ENCODE measurements around the gene PIGQ.

The PIGQ gene

GRCh38 chr16:583815-584591, 14.2 kb downstream of the PIGQ start:
- no peak overlapping the region for H3K4me3 ChIP-seq (ENCODE audit: low read length)
- peaks cover 4% of the 10 kb centered on the region for H3K27me3 ChIP-seq (ENCODE audit: control insufficient read depth, insufficient read depth, low read length)
- H3K9ac ChIP-seq (ENCODE audit: low read length): no peak overlapping the region
- H3K27ac ChIP-seq (ENCODE audit: low read depth, low read length): no peak overlapping the region
- peaks cover 6% of the 10 kb centered on the region for H3K4me1 ChIP-seq (ENCODE audit: control insufficient read depth, insufficient read depth, low read length)
- H3K36me3 ChIP-seq (ENCODE audit: control insufficient read depth, insufficient read depth, low read length): no peaks in the 10 kb centered on the region

GRCh38 chr16:585351-585750, 15.6 kb downstream of the PIGQ start:
- H3K27me3 ChIP-seq (ENCODE audit: control insufficient read depth, insufficient read depth, low read length): peaks cover 4% of the 10 kb centered on the region
- H3K4me3 ChIP-seq (ENCODE audit: low read length): no peak overlapping the region
- no peaks in the 10 kb centered on the region for H3K36me3 ChIP-seq (ENCODE audit: control insufficient read depth, insufficient read depth, low read length)
- no peak overlapping the region for H3K27ac ChIP-seq (ENCODE audit: low read depth, low read length)
- H3K4me1 ChIP-seq (ENCODE audit: control insufficient read depth, insufficient read depth, low read length): peaks cover 6% of the 10 kb centered on the region
- no peak overlapping the region for H3K9ac ChIP-seq (ENCODE audit: low read length)

- no peak overlapping the region for H3K4me3 ChIP-seq (ENCODE audit: low read length)
- H3K27ac ChIP-seq (ENCODE audit: low read depth, low read length): no peak overlapping the region
- peaks cover 13% of the 10 kb centered on the region for H3K4me1 ChIP-seq (ENCODE audit: control insufficient read depth, insufficient read depth, low read length)
Observed at GRCh38 chr16:586047-586644, 16.4 kb downstream of the PIGQ start.

GRCh38 chr16:586645-587590, 17.1 kb downstream of the PIGQ start:
- Histone ChIP-seq H3K4me3 (ENCODE audit: low read length) (no peak overlapping the region), H3K4me1 (ENCODE audit: control insufficient read depth, insufficient read depth, low read length) (peaks cover 15% of the 10 kb centered on the region), H3K36me3 (ENCODE audit: control insufficient read depth, insufficient read depth, low read length) (no peaks in the 10 kb centered on the region), H3K27ac (ENCODE audit: low read depth, low read length) (no peak overlapping the region), H3K27me3 (ENCODE audit: control insufficient read depth, insufficient read depth, low read length) (peaks cover 4% of the 10 kb centered on the region), H3K9ac (ENCODE audit: low read length) (no peak overlapping the region)

More at GRCh38 chr16:586047-586644, 16.4 kb downstream of the PIGQ start:
- H3K9ac ChIP-seq (ENCODE audit: low read length): no peak overlapping the region
- peaks cover 4% of the 10 kb centered on the region for H3K27me3 ChIP-seq (ENCODE audit: control insufficient read depth, insufficient read depth, low read length)
- H3K36me3 ChIP-seq (ENCODE audit: control insufficient read depth, insufficient read depth, low read length): no peaks in the 10 kb centered on the region

- H3K27ac ChIP-seq (ENCODE audit: low read depth, low read length): peak overlapping the region; percentile 97
- H3K27me3 ChIP-seq (ENCODE audit: control insufficient read depth, insufficient read depth, low read length): peaks cover 4% of the 10 kb centered on the region
- no peaks in the 10 kb centered on the region for H3K36me3 ChIP-seq (ENCODE audit: control insufficient read depth, insufficient read depth, low read length)
- peak overlapping the region; percentile 6 for H3K9ac ChIP-seq (ENCODE audit: low read length)
- H3K4me1 ChIP-seq (ENCODE audit: control insufficient read depth, insufficient read depth, low read length): peaks cover 15% of the 10 kb centered on the region
- H3K4me3 ChIP-seq (ENCODE audit: low read length): peak overlapping the region; percentile 83
Observed at GRCh38 chr16:588639-588888, 18.8 kb downstream of the PIGQ start.

- H3K27me3 ChIP-seq (ENCODE audit: control insufficient read depth, insufficient read depth, low read length): peaks cover 4% of the 10 kb centered on the region
- peak overlapping the region; percentile 97 for H3K27ac ChIP-seq (ENCODE audit: low read depth, low read length)
- peak overlapping the region; percentile 6 for H3K9ac ChIP-seq (ENCODE audit: low read length)
- H3K36me3 ChIP-seq (ENCODE audit: control insufficient read depth, insufficient read depth, low read length): no peaks in the 10 kb centered on the region
- H3K4me3 ChIP-seq (ENCODE audit: low read length): peak overlapping the region; percentile 83
- H3K4me1 ChIP-seq (ENCODE audit: control insufficient read depth, insufficient read depth, low read length): peaks cover 15% of the 10 kb centered on the region
Observed at GRCh38 chr16:588889-589657, 19.3 kb downstream of the PIGQ start.

- Histone ChIP-seq H3K36me3 (ENCODE audit: control insufficient read depth, insufficient read depth, low read length) (peaks cover 2% of the 10 kb centered on the region), H3K4me1 (ENCODE audit: control insufficient read depth, insufficient read depth, low read length) (peaks cover 15% of the 10 kb centered on the region), H3K27ac (ENCODE audit: low read depth, low read length) (peak within 1 kb of the TSS; percentile 97), H3K9ac (ENCODE audit: low read length) (peak within 1 kb of the TSS; percentile 94), H3K4me3 (ENCODE audit: low read length) (peak within 1 kb of the TSS; percentile 90), H3K27me3 (ENCODE audit: control insufficient read depth, insufficient read depth, low read length) (peaks cover 4% of the 10 kb centered on the region)
Observed at GRCh38 chr16:589658-590187, 20.0 kb downstream of the PIGQ start, which contains the start of gene RAB40C. Gene RAB40C (plus strand): TSS chr16:590066. CDS start chr16:590292, 226 bp downstream.

GRCh38 chr16:590188-590814, 20.5 kb downstream of the PIGQ start:
- Histone ChIP-seq H3K27me3 (ENCODE audit: control insufficient read depth, insufficient read depth, low read length) (peaks cover 3% of the 10 kb centered on the region), H3K4me1 (ENCODE audit: control insufficient read depth, insufficient read depth, low read length) (peaks cover 15% of the 10 kb centered on the region), H3K27ac (ENCODE audit: low read depth, low read length) (peak overlapping the region; percentile 69)

GRCh38 chr16:590815-591200, 21.0 kb downstream of the PIGQ start:
- peaks cover 2% of the 10 kb centered on the region for H3K36me3 ChIP-seq (ENCODE audit: control insufficient read depth, insufficient read depth, low read length)
- peaks cover 15% of the 10 kb centered on the region for H3K4me1 ChIP-seq (ENCODE audit: control insufficient read depth, insufficient read depth, low read length)
- no peaks in the 10 kb centered on the region for H3K27me3 ChIP-seq (ENCODE audit: control insufficient read depth, insufficient read depth, low read length)
- H3K9ac ChIP-seq (ENCODE audit: low read length): peak overlapping the region; percentile 94
- H3K27ac ChIP-seq (ENCODE audit: low read depth, low read length): peak overlapping the region; percentile 69
- H3K4me3 ChIP-seq (ENCODE audit: low read length): peak overlapping the region; percentile 90

More at GRCh38 chr16:590188-590814, 20.5 kb downstream of the PIGQ start:
- Histone ChIP-seq H3K36me3 (ENCODE audit: control insufficient read depth, insufficient read depth, low read length) (peaks cover 2% of the 10 kb centered on the region), H3K4me3 (ENCODE audit: low read length) (peak overlapping the region; percentile 90), H3K9ac (ENCODE audit: low read length) (peak overlapping the region; percentile 94)

GRCh38 chr16:591231-591630, 21.5 kb downstream of the PIGQ start:
- peak overlapping the region; percentile 90 for H3K4me3 ChIP-seq (ENCODE audit: low read length)
- H3K27ac ChIP-seq (ENCODE audit: low read depth, low read length): no peak overlapping the region
- no peaks in the 10 kb centered on the region for H3K27me3 ChIP-seq (ENCODE audit: control insufficient read depth, insufficient read depth, low read length)
- peaks cover 15% of the 10 kb centered on the region for H3K4me1 ChIP-seq (ENCODE audit: control insufficient read depth, insufficient read depth, low read length)
- peaks cover 2% of the 10 kb centered on the region for H3K36me3 ChIP-seq (ENCODE audit: control insufficient read depth, insufficient read depth, low read length)
- peak overlapping the region; percentile 94 for H3K9ac ChIP-seq (ENCODE audit: low read length)

GRCh38 chr16:591892-592517, 22.2 kb downstream of the PIGQ start:
- peak overlapping the region; percentile 27 for H3K9ac ChIP-seq (ENCODE audit: low read length)
- H3K27me3 ChIP-seq (ENCODE audit: control insufficient read depth, insufficient read depth, low read length): no peaks in the 10 kb centered on the region
- H3K4me3 ChIP-seq (ENCODE audit: low read length): peak overlapping the region; percentile 0
- H3K4me1 ChIP-seq (ENCODE audit: control insufficient read depth, insufficient read depth, low read length): peaks cover 15% of the 10 kb centered on the region
- peaks cover 8% of the 10 kb centered on the region for H3K36me3 ChIP-seq (ENCODE audit: control insufficient read depth, insufficient read depth, low read length)
- H3K27ac ChIP-seq (ENCODE audit: low read depth, low read length): no peak overlapping the region

Measured in rectal smooth muscle tissue (tissue), 1 donor.